Measurements from ENCODE around the gene TMEM151B. TPM values are rescaled to one million over a fixed set of nuclear protein-coding genes. Genes with fewer than 3 reads are reported as not detected.

The TMEM151B gene
- total and polyA plus RNA-seq, 2 of the 13 experiments (the other 11 are each of a cell fraction or from before 2014, with no cell fraction given) = not detected

DNA sequence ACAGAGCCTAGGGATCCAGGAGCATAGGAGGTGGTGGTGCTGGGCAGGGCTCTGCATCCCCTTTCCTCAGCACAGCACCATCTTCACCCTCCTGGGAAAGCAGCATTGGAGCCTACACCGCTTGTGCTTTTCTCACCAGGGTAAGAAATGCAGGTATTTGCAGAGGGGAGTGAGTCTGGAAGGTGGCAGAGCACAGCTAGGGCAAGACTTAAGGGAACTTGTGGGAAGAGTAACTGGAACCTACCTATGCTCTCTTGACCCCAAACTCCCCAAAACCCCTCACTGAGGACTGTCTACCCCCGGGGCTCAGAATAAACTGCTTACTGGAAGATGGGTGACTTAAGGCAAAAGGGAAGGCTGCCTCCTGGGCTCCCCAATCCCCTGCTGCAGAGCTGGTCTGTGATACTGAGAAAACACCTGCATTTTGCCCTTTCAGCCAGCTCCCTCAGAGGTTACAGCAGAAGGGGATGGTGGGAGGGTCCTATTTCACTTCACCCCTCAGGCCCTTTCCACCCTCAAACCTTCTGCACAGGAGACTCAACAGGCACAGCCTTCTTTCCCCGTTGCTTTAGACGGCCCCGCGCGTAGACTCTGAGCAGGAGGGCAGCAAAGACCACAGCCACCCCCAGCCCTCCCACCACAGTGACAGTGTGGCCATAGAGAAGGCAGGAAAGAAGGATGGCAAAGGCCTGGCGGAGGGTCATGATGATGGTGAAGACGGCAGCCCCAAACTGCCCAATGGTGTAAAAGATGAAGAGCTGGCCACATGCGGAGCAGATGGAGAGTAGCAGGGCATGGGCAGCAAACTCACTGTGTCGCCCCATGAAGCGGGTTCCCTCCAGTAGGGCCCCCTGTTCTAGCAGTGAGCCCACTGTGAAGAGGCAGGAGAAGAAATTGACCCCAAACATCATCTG, 15.8 kb upstream of the TMEM151B start (continued):
- TF ChIP-seq NCOA2 (CRISPR knock-in tag; IDR thresholded peaks at IDR 0.05) (no peak), ISL2 (CRISPR knock-in tag; IDR thresholded peaks at IDR 0.05) (0 out of 2 replicates have a peak, but pooled peaks have one; percentile 14), PCBP1 (IDR thresholded peaks at IDR 0.05; ENCODE audit: borderline replicate concordance, low read depth, low read length) (no peak), RFX3 (CRISPR knock-in tag; IDR thresholded peaks at IDR 0.05) (no peak), ADNP (CRISPR knock-in tag; IDR thresholded peaks at IDR 0.05) (no peak), ZNF20 (CRISPR knock-in tag; IDR thresholded peaks at IDR 0.05) (no peak), ZNF3 (CRISPR knock-in tag; IDR thresholded peaks at IDR 0.05) (no peak), ZNF678 (CRISPR knock-in tag; IDR thresholded peaks at IDR 0.05) (no peak), ZFY (CRISPR knock-in tag; IDR thresholded peaks at IDR 0.05) (no peak), EZH2 (conservative IDR thresholded peaks at IDR 0.05; ENCODE audit: low read depth, low read length) (no peak), ATF7 (IDR thresholded peaks at IDR 0.05) (no peak), ATF7 (CRISPR knock-in tag; IDR thresholded peaks at IDR 0.05) (no peak), MTF2 (CRISPR knock-in tag; IDR thresholded peaks at IDR 0.05; ENCODE audit: borderline replicate concordance) (no peak), ZNF468 (CRISPR knock-in tag; IDR thresholded peaks at IDR 0.05) (no peak), ZKSCAN8 (CRISPR knock-in tag; IDR thresholded peaks at IDR 0.05; ENCODE audit: borderline replicate concordance) (no peak), GATAD2A (CRISPR knock-in tag; IDR thresholded peaks at IDR 0.05) (0 out of 2 replicates have a peak, but pooled peaks have one; percentile 10), TMF1 (CRISPR knock-in tag; IDR thresholded peaks at IDR 0.05; ENCODE audit: low read depth) (peak; percentile 53; the same call in 1 of the 2 replicates), ZNF607 (CRISPR knock-in tag; IDR thresholded peaks at IDR 0.05; ENCODE audit: borderline replicate concordance) (no peak), ZNF441 (CRISPR knock-in tag; IDR thresholded peaks at IDR 0.05; ENCODE audit: borderline replicate concordance) (no peak)
- TF ChIP-seq, protein P1, sequence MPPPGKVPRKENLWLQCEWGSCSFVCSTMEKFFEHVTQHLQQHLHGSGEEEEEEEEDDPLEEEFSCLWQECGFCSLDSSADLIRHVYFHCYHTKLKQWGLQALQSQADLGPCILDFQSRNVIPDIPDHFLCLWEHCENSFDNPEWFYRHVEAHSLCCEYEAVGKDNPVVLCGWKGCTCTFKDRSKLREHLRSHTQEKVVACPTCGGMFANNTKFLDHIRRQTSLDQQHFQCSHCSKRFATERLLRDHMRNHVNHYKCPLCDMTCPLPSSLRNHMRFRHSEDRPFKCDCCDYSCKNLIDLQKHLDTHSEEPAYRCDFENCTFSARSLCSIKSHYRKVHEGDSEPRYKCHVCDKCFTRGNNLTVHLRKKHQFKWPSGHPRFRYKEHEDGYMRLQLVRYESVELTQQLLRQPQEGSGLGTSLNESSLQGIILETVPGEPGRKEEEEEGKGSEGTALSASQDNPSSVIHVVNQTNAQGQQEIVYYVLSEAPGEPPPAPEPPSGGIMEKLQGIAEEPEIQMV (CRISPR knock-in tag; IDR thresholded peaks at IDR 0.05; ENCODE audit: low read depth) = no peak
- TF ChIP-seq, protein P2, sequence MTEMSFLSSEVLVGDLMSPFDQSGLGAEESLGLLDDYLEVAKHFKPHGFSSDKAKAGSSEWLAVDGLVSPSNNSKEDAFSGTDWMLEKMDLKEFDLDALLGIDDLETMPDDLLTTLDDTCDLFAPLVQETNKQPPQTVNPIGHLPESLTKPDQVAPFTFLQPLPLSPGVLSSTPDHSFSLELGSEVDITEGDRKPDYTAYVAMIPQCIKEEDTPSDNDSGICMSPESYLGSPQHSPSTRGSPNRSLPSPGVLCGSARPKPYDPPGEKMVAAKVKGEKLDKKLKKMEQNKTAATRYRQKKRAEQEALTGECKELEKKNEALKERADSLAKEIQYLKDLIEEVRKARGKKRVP (CRISPR knock-in tag; IDR thresholded peaks at IDR 0.05) = no peak
- TF ChIP-seq, protein P3, sequence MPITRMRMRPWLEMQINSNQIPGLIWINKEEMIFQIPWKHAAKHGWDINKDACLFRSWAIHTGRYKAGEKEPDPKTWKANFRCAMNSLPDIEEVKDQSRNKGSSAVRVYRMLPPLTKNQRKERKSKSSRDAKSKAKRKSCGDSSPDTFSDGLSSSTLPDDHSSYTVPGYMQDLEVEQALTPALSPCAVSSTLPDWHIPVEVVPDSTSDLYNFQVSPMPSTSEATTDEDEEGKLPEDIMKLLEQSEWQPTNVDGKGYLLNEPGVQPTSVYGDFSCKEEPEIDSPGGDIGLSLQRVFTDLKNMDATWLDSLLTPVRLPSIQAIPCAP (CRISPR knock-in tag; IDR thresholded peaks at IDR 0.05; ENCODE audit: low read depth) = no peak
- TF ChIP-seq, protein P4, sequence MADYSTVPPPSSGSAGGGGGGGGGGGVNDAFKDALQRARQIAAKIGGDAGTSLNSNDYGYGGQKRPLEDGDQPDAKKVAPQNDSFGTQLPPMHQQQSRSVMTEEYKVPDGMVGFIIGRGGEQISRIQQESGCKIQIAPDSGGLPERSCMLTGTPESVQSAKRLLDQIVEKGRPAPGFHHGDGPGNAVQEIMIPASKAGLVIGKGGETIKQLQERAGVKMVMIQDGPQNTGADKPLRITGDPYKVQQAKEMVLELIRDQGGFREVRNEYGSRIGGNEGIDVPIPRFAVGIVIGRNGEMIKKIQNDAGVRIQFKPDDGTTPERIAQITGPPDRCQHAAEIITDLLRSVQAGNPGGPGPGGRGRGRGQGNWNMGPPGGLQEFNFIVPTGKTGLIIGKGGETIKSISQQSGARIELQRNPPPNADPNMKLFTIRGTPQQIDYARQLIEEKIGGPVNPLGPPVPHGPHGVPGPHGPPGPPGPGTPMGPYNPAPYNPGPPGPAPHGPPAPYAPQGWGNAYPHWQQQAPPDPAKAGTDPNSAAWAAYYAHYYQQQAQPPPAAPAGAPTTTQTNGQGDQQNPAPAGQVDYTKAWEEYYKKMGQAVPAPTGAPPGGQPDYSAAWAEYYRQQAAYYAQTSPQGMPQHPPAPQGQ (CRISPR knock-in tag; IDR thresholded peaks at IDR 0.05; ENCODE audit: borderline replicate concordance) = no peak
- TF ChIP-seq, protein P5, sequence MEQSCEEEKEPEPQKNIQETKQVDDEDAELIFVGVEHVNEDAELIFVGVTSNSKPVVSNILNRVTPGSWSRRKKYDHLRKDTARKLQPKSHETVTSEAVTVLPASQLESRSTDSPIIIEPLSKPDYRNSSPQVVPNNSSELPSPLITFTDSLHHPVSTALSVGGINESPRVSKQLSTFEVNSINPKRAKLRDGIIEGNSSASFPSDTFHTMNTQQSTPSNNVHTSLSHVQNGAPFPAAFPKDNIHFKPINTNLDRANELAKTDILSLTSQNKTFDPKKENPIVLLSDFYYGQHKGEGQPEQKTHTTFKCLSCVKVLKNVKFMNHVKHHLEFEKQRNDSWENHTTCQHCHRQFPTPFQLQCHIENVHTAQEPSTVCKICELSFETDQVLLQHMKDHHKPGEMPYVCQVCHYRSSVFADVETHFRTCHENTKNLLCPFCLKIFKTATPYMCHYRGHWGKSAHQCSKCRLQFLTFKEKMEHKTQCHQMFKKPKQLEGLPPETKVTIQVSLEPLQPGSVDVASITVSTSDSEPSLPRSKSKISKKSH (CRISPR knock-in tag; IDR thresholded peaks at IDR 0.05; ENCODE audit: borderline replicate concordance) = no peak

Data from HepG2 (cell line).